Stimulated activated CD8-positive, alpha-beta memory T cell treated with anti-CD3 and anti-CD28 coated beads, Interleukin-7, amount 100 ng/mL, for 24 hours (primary cell): ENCODE results near the gene LYAR.
"Not testable (repeated sequence)": the region's sequence is repeated elsewhere in the genome, so short reads cannot be mapped to it uniquely, and the experiment has no call there.

Source experiments
- DNase-seq: peaks from one replicate; pipeline ENCODE4 v3.0.0-alpha.2; 2020; ENCODE audit warnings: low read depth

Gene LYAR

GRCh38 chr4:4259484-4260100, 30.4 kb downstream of the LYAR start:
- DNase-seq = no peak

- DNase-seq = not testable (repeated sequence)
Measured at GRCh38 chr4:4257705-4258104, 32.2 kb downstream of the LYAR start.

GRCh38 chr4:4256799-4257198, 33.2 kb downstream of the LYAR start:
- no peak for DNase-seq

GRCh38 chr4:4254666-4255065, 35.3 kb downstream of the LYAR start:
- DNase-seq = no peak

GRCh38 chr4:4254199-4254598, 35.8 kb downstream of the LYAR start:
- DNase-seq = no peak

GRCh38 chr4:4249866-4250265, 40.1 kb downstream of the LYAR start:
- DNase-seq = no peak

GRCh38 chr4:4249342-4249741, 40.6 kb downstream of the LYAR start:
- not testable (repeated sequence) for DNase-seq

- DNase-seq = no peak
Measured at GRCh38 chr4:4248885-4249203, 41.1 kb downstream of the LYAR start.

- peak; percentile 89 for DNase-seq
Measured at GRCh38 chr4:4248029-4248884, 41.7 kb downstream of the LYAR start, which contains the start of gene TMEM128. TMEM128 (minus strand) TSS chr4:4248223; CDS start chr4:4248202, 21 bp downstream.

GRCh38 chr4:4247696-4248028, 42.3 kb downstream of the LYAR start:
- no peak for DNase-seq

- no peak for DNase-seq
Measured at GRCh38 chr4:4245172-4245571, 44.8 kb downstream of the LYAR start.

GRCh38 chr4:4239551-4239950, 50.4 kb downstream of the LYAR start:
- DNase-seq = not testable (repeated sequence)

- DNase-seq = no peak
Measured at GRCh38 chr4:4233610-4234009, 56.3 kb downstream of the LYAR start.

- no peak for DNase-seq
Measured at GRCh38 chr4:4228356-4228668, 61.6 kb downstream of the LYAR start.

- no peak for DNase-seq
Measured at GRCh38 chr4:4227510-4228355, 62.2 kb downstream of the LYAR start.

GRCh38 chr4:4226606-4227438, 63.1 kb downstream of the LYAR start, which contains the start of gene OTOP1:
OTOP1 (minus strand) TSS chr4:4226929; CDS start chr4:4226864, 65 bp downstream.
- DNase-seq = no peak

GRCh38 chr4:4225915-4226605, 63.9 kb downstream of the LYAR start:
- no peak for DNase-seq
